Uterus (tissue), 4 donors: ENCODE data around the gene DNAL1. TPM values are rescaled to one million over a fixed set of nuclear protein-coding genes. Genes with fewer than 3 reads are reported as not detected.

Experiments
- DNase-seq, 2 donors: peaks; one replicate each; pipeline ENCODE4 v3.0.0-alpha.2; 2019 to 2020
- H3K27ac ChIP-seq, 2 donors: fragments of 200-600 bp; sonication (generic); 1 replicate in 1 of 2; 2 replicates in 1 of 2; pipeline ENCODE4 v1.5.1; 2016 to 2018
- H3K27me3 ChIP-seq, 2 donors: fragments of 200-600 bp; sonication (generic); one replicate each; pipeline ENCODE4 v1.5.1; 2018 to 2019; ENCODE audit warnings: control low read depth in 1 of 2
- H3K36me3 ChIP-seq, 2 donors: fragments of 200-600 bp; sonication (generic); one replicate each; pipeline ENCODE4 v1.5.1; 2019; ENCODE audit warnings: control low read depth in 1 of 2
- H3K4me1 ChIP-seq, 2 donors: fragments of 200-600 bp; sonication (generic); one replicate each; pipeline ENCODE4 v1.5.1; 2018 to 2019; ENCODE audit warnings: control low read depth in 1 of 2
- H3K4me3 ChIP-seq, 2 donors: fragments of 200-600 bp; sonication (generic); 1 replicate in 1 of 2; 2 replicates in 1 of 2; pipeline ENCODE4 v1.5.1; 2018 to 2019; ENCODE audit warnings: mild to moderate bottlenecking in 1 of 2
- H3K9me3 ChIP-seq, 2 donors: fragments of 200-600 bp; sonication (generic); one replicate each; pipeline ENCODE4 v1.5.1; 2019; ENCODE audit warnings: control low read depth in 1 of 2
- POLR2A ChIP-seq, 2 donors: fragments of 450-650 bp; IDR thresholded peaks; one replicate each; pipeline ENCODE4 v1.6.1; 2016; ENCODE audit warnings: antibody characterized with exemption in 2 of 2, mild to moderate bottlenecking in 1 of 2, moderate library complexity in 1 of 2
- intact Hi-C: fragments of 100-400 bp; cut with DNase I; formaldehyde crosslinking; loops from one replicate; pipeline ENCODE4 v1.15.1; 2023; ENCODE audit warnings: low total_unique reads
- small RNA-seq: library from RNA; depleted of rRNA; stranded (forward); fragments of <200 nt; gene quantifications from one replicate; pipeline ENCODE3, GENCODE V24; 2016
- total RNA-seq, 4 donors: library from RNA; depleted of rRNA in 3 of 4; stranded (reverse); fragments of >200 nt in 3 of 4; gene quantifications; one replicate each; pipeline versions ENCODE4 v1.1.0 to v1.2.4, GENCODE V29; 2014 to 2023
- TF ChIP-seq, protein P1 (sequence below), 4 experiments: fragments of 200-600 bp in 2 of 4; fragments of 450-650 bp in 2 of 4; sonication (generic) in 2 of 4; IDR thresholded peaks; one replicate each; pipeline ENCODE4 v1.5.1; 2016 to 2019; ENCODE audit warnings: antibody characterized with exemption in 4 of 4, mild to moderate bottlenecking in 2 of 4, moderate library complexity in 1 of 4
- donor health status: DM: yes; HTN: yes; CAD: no.

The DNAL1 gene
- total RNA-seq, 4 donors from 2014 or later, result 2.0 to 29.7 (median 23.3) TPM

DNA sequence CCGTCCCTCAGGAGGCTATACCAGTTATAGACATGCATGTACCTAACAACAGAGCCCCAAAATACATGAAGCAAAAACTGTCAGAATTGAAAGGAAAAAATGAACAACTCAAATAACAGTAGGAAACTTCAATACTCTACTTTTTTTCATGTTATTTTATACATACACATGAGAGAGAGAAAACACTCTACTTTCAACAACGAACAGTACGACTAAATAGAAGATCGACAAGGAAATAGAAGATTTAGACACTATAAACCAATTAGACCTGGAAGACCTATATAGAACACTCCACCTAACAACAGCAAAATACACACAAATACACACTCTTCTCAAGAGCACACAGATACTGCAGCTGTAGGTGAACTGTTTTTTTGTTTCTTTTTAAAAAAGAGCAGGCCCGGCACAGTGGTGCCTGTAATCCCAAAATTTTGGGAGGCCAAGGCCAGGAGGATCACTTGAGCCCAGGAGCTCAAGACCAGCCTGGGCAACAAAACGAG lies 104.1 kb downstream of the DNAL1 start:
- peak overlapping the region in 1 of 2 donors; percentile 18 for H3K27ac ChIP-seq
- H3K4me1 ChIP-seq, result peaks cover 43 to 62% of the 10 kb centered on the region in 2 donors
- H3K36me3 ChIP-seq, result no peaks in the 10 kb centered on the region
- intact Hi-C loops, result no loop called here
- TF ChIP-seq POLR2A (IDR thresholded peaks at IDR 0.05), result no peak
- TF ChIP-seq, protein P1, sequence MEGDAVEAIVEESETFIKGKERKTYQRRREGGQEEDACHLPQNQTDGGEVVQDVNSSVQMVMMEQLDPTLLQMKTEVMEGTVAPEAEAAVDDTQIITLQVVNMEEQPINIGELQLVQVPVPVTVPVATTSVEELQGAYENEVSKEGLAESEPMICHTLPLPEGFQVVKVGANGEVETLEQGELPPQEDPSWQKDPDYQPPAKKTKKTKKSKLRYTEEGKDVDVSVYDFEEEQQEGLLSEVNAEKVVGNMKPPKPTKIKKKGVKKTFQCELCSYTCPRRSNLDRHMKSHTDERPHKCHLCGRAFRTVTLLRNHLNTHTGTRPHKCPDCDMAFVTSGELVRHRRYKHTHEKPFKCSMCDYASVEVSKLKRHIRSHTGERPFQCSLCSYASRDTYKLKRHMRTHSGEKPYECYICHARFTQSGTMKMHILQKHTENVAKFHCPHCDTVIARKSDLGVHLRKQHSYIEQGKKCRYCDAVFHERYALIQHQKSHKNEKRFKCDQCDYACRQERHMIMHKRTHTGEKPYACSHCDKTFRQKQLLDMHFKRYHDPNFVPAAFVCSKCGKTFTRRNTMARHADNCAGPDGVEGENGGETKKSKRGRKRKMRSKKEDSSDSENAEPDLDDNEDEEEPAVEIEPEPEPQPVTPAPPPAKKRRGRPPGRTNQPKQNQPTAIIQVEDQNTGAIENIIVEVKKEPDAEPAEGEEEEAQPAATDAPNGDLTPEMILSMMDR (IDR thresholded peaks at IDR 0.05), result no peak
- DNase-seq, result no peak
- no peaks in the 10 kb centered on the region for H3K27me3 ChIP-seq
- no peak overlapping the region for H3K4me3 ChIP-seq
- H3K9me3 ChIP-seq, result no peaks in the 10 kb centered on the region

DNA sequence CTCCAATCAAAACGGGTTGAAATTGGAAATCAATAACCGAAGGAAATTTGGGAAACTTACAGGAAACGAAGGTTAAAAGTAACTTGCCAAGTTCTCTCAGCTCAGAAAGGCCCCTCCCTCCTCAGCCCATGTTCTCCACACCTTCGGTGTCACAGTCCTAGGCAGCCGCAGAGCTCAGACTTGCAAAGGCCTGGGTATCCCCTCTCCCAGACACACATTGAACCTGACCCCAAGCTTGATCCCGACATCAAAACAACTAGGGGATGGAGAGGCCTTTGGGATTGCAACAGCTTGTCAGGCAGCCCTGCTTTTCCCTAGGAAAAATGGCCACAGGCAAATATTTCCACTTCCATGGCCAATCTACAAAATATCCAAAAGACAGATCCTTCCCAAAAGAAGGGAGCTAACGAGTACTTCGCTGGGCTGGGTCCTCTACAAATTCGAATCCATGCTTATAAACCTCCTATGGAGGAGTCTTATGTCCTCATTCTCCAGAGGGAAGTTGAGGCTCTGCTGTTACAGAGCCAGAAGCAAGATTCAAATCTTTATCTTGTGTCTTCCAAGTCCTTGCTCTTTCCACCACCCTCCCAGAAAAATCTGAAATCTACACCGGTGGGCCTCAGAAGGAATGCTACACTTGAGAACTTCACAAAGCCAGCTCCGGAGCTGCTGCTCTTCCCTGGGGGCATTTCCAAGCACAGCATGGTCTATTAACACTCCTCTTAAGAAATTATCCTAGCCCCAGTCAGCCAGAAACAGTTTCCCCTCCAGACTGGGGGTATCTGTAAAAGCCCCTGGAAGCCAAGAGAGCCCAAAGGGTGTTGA lies 105.1 kb downstream of the DNAL1 start:
- peak overlapping the region; percentile 95 to 97 for H3K27ac ChIP-seq
- H3K4me3 ChIP-seq, result no peak overlapping the region
- peaks cover 34 to 66% of the 10 kb centered on the region in 2 donors for H3K4me1 ChIP-seq
- DNase-seq, result no peak
- no peaks in the 10 kb centered on the region for H3K9me3 ChIP-seq
- H3K27me3 ChIP-seq, result no peaks in the 10 kb centered on the region
- TF ChIP-seq, protein P1 (IDR thresholded peaks at IDR 0.05), result no peak
- no peak for TF ChIP-seq POLR2A (IDR thresholded peaks at IDR 0.05)
- intact Hi-C loops, result no loop called here
- no peaks in the 10 kb centered on the region for H3K36me3 ChIP-seq

DNA sequence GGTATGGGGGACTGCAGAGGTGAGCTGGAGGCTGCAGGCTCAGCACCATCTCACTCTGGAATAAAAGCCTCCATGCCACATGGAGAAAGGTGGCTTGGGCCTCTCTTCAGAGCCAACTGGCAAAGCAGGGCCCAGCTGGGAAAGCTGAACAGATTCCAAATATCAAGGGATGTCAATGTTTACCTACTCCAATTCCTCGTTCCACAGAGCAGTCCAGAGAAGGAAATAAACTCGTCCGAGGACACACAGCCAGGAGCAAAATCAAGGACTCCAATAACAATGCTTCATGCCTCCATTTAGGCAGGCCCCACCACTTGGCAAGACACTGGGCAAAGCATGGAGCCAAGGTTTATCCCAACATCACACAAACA lies 105.7 kb downstream of the DNAL1 start:
- Histone ChIP-seq H3K27ac (peak overlapping the region; percentile 95 to 97), H3K4me1 (peaks cover 30 to 64% of the 10 kb centered on the region in 2 donors)

DNA sequence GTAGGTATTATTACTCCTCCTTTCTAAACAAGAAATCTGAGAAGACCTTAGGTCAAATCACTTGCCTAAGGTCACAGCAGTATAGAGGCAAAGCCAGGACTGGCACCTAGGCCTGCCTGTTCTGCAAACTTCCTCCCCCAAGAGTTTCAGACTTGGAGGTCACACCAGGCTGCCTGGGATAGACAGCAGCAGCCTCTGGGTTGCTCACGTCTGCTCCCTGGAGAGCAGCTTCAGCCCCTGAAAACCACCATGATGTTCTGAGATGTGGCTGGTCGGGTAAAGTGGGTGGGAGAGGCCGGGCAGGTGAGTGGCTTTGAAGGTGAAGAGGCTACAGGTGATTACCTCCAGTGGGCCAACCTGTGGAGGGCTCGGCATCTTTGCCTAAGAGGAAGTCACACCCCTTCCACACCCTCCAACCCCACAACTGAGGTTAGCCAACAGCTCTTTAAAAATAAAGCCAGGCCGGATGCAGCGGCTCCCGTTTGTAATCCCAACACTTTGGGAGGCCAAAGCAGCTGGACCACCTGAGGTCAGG lies 106.4 kb downstream of the DNAL1 start:
- H3K9me3 ChIP-seq, result no peaks in the 10 kb centered on the region
- H3K27me3 ChIP-seq, result no peaks in the 10 kb centered on the region
- intact Hi-C loops, result no loop called here
- no peak for TF ChIP-seq POLR2A (IDR thresholded peaks at IDR 0.05)
- no peak for DNase-seq
- H3K27ac ChIP-seq, result peak overlapping the region; percentile 95 to 97
- no peak overlapping the region for H3K4me3 ChIP-seq
- H3K36me3 ChIP-seq, result no peaks in the 10 kb centered on the region
- H3K4me1 ChIP-seq, result peaks cover 31 to 63% of the 10 kb centered on the region in 2 donors

More for the DNA sequence above, 105.7 kb downstream of the DNAL1 start:
- H3K36me3 ChIP-seq, result no peaks in the 10 kb centered on the region
- TF ChIP-seq, protein P1 (IDR thresholded peaks at IDR 0.05), result no peak
- no peak for TF ChIP-seq POLR2A (IDR thresholded peaks at IDR 0.05)
- H3K4me3 ChIP-seq, result no peak overlapping the region
- no peaks in the 10 kb centered on the region for H3K27me3 ChIP-seq
- intact Hi-C loops, result no loop called here
- no peak for DNase-seq
- H3K9me3 ChIP-seq, result no peaks in the 10 kb centered on the region

DNA sequence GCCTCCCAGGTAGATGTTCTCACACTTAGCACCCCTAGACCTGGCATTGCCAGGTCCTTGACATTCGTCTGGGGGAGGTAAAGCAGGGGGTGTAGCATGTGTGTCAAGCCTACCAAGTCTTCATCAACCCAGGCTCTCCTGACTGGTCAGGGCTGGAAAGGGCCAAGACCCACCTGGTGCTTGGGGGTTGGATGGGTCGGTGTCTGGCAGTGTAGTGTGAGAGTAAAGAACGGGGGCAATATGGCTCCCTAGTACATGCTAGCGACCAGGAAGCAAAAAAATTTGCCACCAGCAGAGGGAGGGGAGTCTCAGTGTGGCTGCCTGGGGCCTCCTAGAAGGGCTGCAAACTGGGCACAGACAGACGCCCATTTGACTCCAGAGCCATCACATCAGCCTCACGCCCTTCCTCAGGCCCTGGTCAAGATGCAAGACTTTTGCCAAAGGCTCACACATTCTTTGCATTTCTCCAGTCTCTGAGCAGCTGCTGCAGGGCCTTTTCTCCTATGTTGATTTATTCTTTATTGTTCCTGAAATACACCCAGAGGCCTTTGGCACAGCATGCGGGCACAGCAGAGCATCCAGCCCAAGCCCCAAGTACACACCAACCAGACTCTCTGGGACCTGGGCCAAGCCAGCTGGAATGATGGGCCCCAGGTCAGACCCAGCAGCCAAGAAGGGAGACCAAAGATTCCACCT lies 107.7 kb downstream of the DNAL1 start:
- peak; percentile 66 to 72 for DNase-seq
- no peaks in the 10 kb centered on the region for H3K36me3 ChIP-seq
- TF ChIP-seq, protein P1 (IDR thresholded peaks at IDR 0.05), result peak in 1 of 4 experiments; percentile 6
- TF ChIP-seq POLR2A (IDR thresholded peaks at IDR 0.05), result no peak
- no peaks in the 10 kb centered on the region for H3K9me3 ChIP-seq
- H3K4me3 ChIP-seq, result no peak overlapping the region
- H3K27ac ChIP-seq, result peak overlapping the region; percentile 95 to 97
- H3K27me3 ChIP-seq, result no peaks in the 10 kb centered on the region
- H3K4me1 ChIP-seq, result peaks cover 23 to 62% of the 10 kb centered on the region in 2 donors
- intact Hi-C loops, result no loop called here

Small RNA genes within 50 kb of the gene (small RNA-seq; reads per million reads assigned to genes)
- gene RNU6-240P, result not detected

Other genes starting within 250 kb of the DNAL1 start
- gene NUMB, start 186.4 kb upstream of the DNAL1 start, total RNA-seq, result 100 to 1,000 TPM in 1 of 4 donors, 10 to 100 TPM in 3; 27.1 to 119 (median 40.8) TPM
- gene RIOX1, start 154.1 kb upstream of the DNAL1 start, total RNA-seq, result 10 to 100 TPM; 12.3 to 32.1 (median 17.7) TPM
- 1 to 10 TPM; 1.2 to 8.2 (median 4.2) TPM for gene ACOT1, start 107.8 kb upstream of the DNAL1 start, total RNA-seq
- gene HEATR4, start 86.0 kb upstream of the DNAL1 start, total RNA-seq, result under 1 TPM in 2 of 4 donors, not detected in 2; 0.48 to 0.82 TPM
- 10 to 100 TPM; 25.4 to 48.8 (median 46.1) TPM for gene ACOT2, start 75.8 kb upstream of the DNAL1 start, total RNA-seq
- gene ACOT4, start 53.1 kb upstream of the DNAL1 start, total RNA-seq, result 1 to 10 TPM in 1 of 4 donors, under 1 TPM in 1, not detected in 2; 0.61 to 1.5 TPM
- gene ACOT6, start 32.5 kb upstream of the DNAL1 start, total RNA-seq, result not detected
- gene PNMA1, start 69.4 kb downstream of the DNAL1 start, total RNA-seq, result 10 to 100 TPM; 12.6 to 58.0 (median 39.4) TPM
- 10 to 100 TPM in 2 of 4 donors, 1 to 10 TPM in 1, under 1 TPM in 1; 0.59 to 19.0 (median 11.0) TPM for gene PTGR2, start 206.8 kb downstream of the DNAL1 start, total RNA-seq
- gene ZNF410, start 241.9 kb downstream of the DNAL1 start, total RNA-seq, result 10 to 100 TPM; 48.8 to 93.7 (median 58.2) TPM